Esophagus squamous epithelium (tissue), 4 donors: Measurements from ENCODE around the gene LY6G6D.

Experiments used
- CTCF ChIP-seq, 6 experiments: fragments of 450-650 bp in 4 of 6; fragments of 200-600 bp in 2 of 6; sonication (generic) in 2 of 6; IDR thresholded peaks; one replicate each; pipeline ENCODE4 v1.5.1; 2016 to 2019; ENCODE audit warnings: antibody characterized with exemption in 6 of 6, mild to moderate bottlenecking in 4 of 6, moderate library complexity in 4 of 6
- POLR2A ChIP-seq, 4 donors: fragments of 450-650 bp; IDR thresholded peaks; one replicate each; pipeline ENCODE4 v1.6.1; 2017; ENCODE audit warnings: antibody characterized with exemption in 4 of 4, mild to moderate bottlenecking in 4 of 4, moderate library complexity in 3 of 4

GRCh38 chr6:31739639-31740396 is 24.7 kb downstream of the LY6G6D start, which contains the start of gene MSH5:
- peak in 2 of 4 donors; percentile 31 to 83 for TF ChIP-seq POLR2A (IDR thresholded peaks at IDR 0.05)
- peak in 2 of 6 experiments; percentile 1 to 3 for TF ChIP-seq CTCF (IDR thresholded peaks at IDR 0.05)
